DND-41 (cell line): Measurements from ENCODE around the gene CDH12.

Experiments used
- CTCF ChIP-seq: IDR thresholded peaks from 2 replicates; pipeline ENCODE4 v1.5.1; 2012; ENCODE audit warnings: borderline replicate concordance, low read length, moderate library complexity, mild to moderate bottlenecking; ENCODE audit not compliant: poor library complexity, severe bottlenecking; ENCODE audit errors: extremely low read depth
- EZH2 ChIP-seq: IDR thresholded peaks from 3 replicates; pipeline ENCODE4 v1.6.1; 2012; ENCODE audit warnings: borderline replicate concordance, low read depth, mild to moderate bottlenecking, moderate library complexity, low read length, inconsistent platforms; ENCODE audit not compliant: severe bottlenecking

DNA sequence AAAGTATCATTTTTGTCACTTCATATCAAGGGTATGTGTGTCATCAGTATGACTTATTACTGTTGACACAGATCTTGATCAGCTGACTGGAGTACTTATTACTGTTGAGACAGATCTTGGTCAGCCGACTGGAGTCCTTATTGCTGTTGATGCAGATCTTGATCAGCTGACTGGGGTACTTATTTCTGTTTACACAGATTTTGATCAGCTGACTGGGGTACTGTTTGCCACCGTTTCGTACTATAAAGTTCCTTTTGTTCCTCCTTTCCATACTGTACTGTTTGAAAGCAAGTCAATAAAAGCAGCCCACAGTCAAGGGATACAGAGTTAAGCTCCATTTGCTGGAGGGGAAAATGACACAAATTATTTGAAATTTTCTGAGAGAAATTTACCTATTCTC lies 347.3 kb downstream of the CDH12 start:
- TF ChIP-seq CTCF (no peak), EZH2 (no peak)
